DND-41 (cell line): Measurements from ENCODE around the gene AKAP5.

Experiments
- ATAC-seq: fragments of 200-7000 bp; cut with Tn5 transposase; 3 replicates; pipeline ENCODE4 v1.9.1; 2021; ENCODE audit warnings: low read depth; ENCODE audit not compliant: insufficient read depth
- DNase-seq: peaks from one replicate; pipeline ENCODE4 v3.0.0-alpha.2; 2020
- H2AFZ ChIP-seq: 2 replicates; pipeline ENCODE4 v1.6.0; 2012; ENCODE audit warnings: low read depth, low read length
- H3K27ac ChIP-seq: 2 replicates; pipeline ENCODE4 v1.5.1; 2012; ENCODE audit warnings: low read length, inconsistent platforms
- H3K27me3 ChIP-seq: fragments of 200-600 bp; sonication (generic); 2 replicates; pipeline ENCODE4 v1.6.0; 2012; ENCODE audit warnings: low read length, mild to moderate bottlenecking, inconsistent platforms; ENCODE audit not compliant: insufficient read depth, poor library complexity
- H3K36me3 ChIP-seq: 2 replicates; pipeline ENCODE4 v1.5.1; 2012; ENCODE audit warnings: low read length, inconsistent platforms; ENCODE audit not compliant: insufficient read depth
- H3K4me1 ChIP-seq: 2 replicates; pipeline ENCODE4 v1.5.1; 2012; ENCODE audit warnings: mild to moderate bottlenecking, low read length; ENCODE audit not compliant: insufficient read depth
- H3K4me2 ChIP-seq: 2 replicates; pipeline ENCODE4 v1.6.0; 2012; ENCODE audit warnings: mild to moderate bottlenecking, moderate library complexity, low read length, inconsistent platforms; ENCODE audit not compliant: insufficient read depth
- H3K4me3 ChIP-seq, 2 experiments: fragments of 200-600 bp in 1 of 2; shearing (Covaris generic) in 1 of 2; 2 replicates each; pipeline ENCODE4 v1.5.1; 2012 to 2016; ENCODE audit warnings: inconsistent platforms in 2 of 2, low read length in 2 of 2, mild to moderate bottlenecking in 2 of 2, low read depth in 1 of 2, moderate library complexity in 1 of 2
- H3K79me2 ChIP-seq: 2 replicates; pipeline ENCODE4 v1.6.0; 2012; ENCODE audit warnings: low read length, inconsistent platforms; ENCODE audit not compliant: insufficient read depth
- H3K9ac ChIP-seq: 2 replicates; pipeline ENCODE4 v1.6.0; 2012; ENCODE audit warnings: low read depth, mild to moderate bottlenecking, inconsistent platforms, low read length, moderate library complexity
- H3K9me3 ChIP-seq: 2 replicates; pipeline ENCODE4 v1.5.1; 2012; ENCODE audit warnings: low read length, moderate library complexity, mild to moderate bottlenecking, inconsistent platforms; ENCODE audit not compliant: insufficient read depth, severe bottlenecking
- H4K20me1 ChIP-seq: 2 replicates; pipeline ENCODE4 v1.6.0; 2012; ENCODE audit warnings: low read length; ENCODE audit not compliant: insufficient read depth
- CTCF ChIP-seq: IDR thresholded peaks from 2 replicates; pipeline ENCODE4 v1.5.1; 2012; ENCODE audit warnings: borderline replicate concordance, low read length, moderate library complexity, mild to moderate bottlenecking; ENCODE audit not compliant: poor library complexity, severe bottlenecking; ENCODE audit errors: extremely low read depth
- EZH2 ChIP-seq: IDR thresholded peaks from 3 replicates; pipeline ENCODE4 v1.6.1; 2012; ENCODE audit warnings: borderline replicate concordance, low read depth, mild to moderate bottlenecking, moderate library complexity, low read length, inconsistent platforms; ENCODE audit not compliant: severe bottlenecking

AKAP5 gene

GRCh38 chr14:64459405-64460136 is 5.7 kb upstream of the AKAP5 start:
- Histone ChIP-seq H2AFZ (no peak overlapping the region), H3K36me3 (peaks cover 69% of the 10 kb centered on the region), H4K20me1 (peaks cover 4% of the 10 kb centered on the region; the same call in 1 of the 2 replicates), H3K4me2 (no peak overlapping the region), H3K27me3 (no peaks in the 10 kb centered on the region), H3K79me2 (no peaks in the 10 kb centered on the region), H3K9ac (no peak overlapping the region), H3K27ac (no peak overlapping the region), H3K9me3 (no peaks in the 10 kb centered on the region), H3K4me1 (peaks cover 5% of the 10 kb centered on the region), H3K4me3 (no peak overlapping the region)
- no peak for TF ChIP-seq CTCF
- TF ChIP-seq EZH2: no peak
- DNase-seq (no peak), ATAC-seq (no peak)

DNA sequence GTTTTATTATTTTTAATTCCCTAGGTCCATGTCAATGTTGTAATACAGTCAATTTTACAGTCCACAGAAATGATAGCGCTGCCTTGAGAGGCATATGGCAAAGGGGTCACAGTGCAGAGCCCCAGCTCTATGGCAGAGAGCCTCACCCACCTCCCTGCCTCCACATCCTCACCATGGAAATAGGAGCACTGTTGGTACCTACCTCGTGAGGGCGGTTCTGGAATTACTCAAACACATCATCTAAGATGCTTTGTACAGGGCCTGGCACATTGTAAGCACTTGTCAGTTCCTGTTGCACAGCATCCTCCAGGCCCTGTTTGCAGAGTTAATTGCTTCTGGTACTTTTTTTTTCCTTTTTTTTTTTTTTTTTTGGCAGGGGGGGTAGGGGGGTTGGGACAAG is 4.1 kb upstream of the AKAP5 start:
- DNase-seq: no peak
- Histone ChIP-seq H3K36me3 (peaks cover 53% of the 10 kb centered on the region), H3K9me3 (no peaks in the 10 kb centered on the region), H3K4me3 (no peak overlapping the region), H3K27me3 (no peaks in the 10 kb centered on the region), H3K27ac (no peak overlapping the region), H2AFZ (no peak overlapping the region), H4K20me1 (peaks cover 6% of the 10 kb centered on the region; the same call in 1 of the 2 replicates), H3K79me2 (no peaks in the 10 kb centered on the region; the same call in 1 of the 2 replicates), H3K9ac (no peak overlapping the region), H3K4me1 (peaks cover 18% of the 10 kb centered on the region), H3K4me2 (no peak overlapping the region)
- TF ChIP-seq EZH2: no peak
- TF ChIP-seq CTCF: no peak
- no peak for ATAC-seq

GRCh38 chr14:64463195-64463594 is 2.1 kb upstream of the AKAP5 start:
- peaks cover 9% of the 10 kb centered on the region; the same call in 1 of the 2 replicates for H4K20me1 ChIP-seq
- H3K4me1 ChIP-seq: peaks cover 24% of the 10 kb centered on the region
- DNase-seq (no peak), ATAC-seq (no peak)
- H3K36me3 ChIP-seq: peaks cover 37% of the 10 kb centered on the region
- no peak overlapping the region for H3K9ac ChIP-seq
- no peaks in the 10 kb centered on the region for H3K9me3 ChIP-seq
- no peak overlapping the region for H3K4me3 ChIP-seq
- TF ChIP-seq EZH2: no peak
- no peak for TF ChIP-seq CTCF
- no peak overlapping the region for H3K4me2 ChIP-seq
- no peaks in the 10 kb centered on the region; the same call in 1 of the 2 replicates for H3K79me2 ChIP-seq
- no peak overlapping the region for H2AFZ ChIP-seq
- no peaks in the 10 kb centered on the region for H3K27me3 ChIP-seq
- no peak overlapping the region for H3K27ac ChIP-seq
